H1 (cell line): Measurements from ENCODE around the gene GPBP1L1. TPM values are rescaled to one million over a fixed set of nuclear protein-coding genes. Genes with fewer than 3 reads are reported as not detected.

Experiments used
- CTCF ChIA-PET: fragments of 300-600 bp; sonication (Branson Sonifier 250); formaldehyde crosslinking; loops from one replicate; lab custom pipeline; 2021; ENCODE audit not compliant: partially characterized antibody; lab: Charles Lee
- POLR2A ChIA-PET: fragments of 300-600 bp; sonication (Branson Sonifier 250); formaldehyde crosslinking; loops from one replicate; lab custom pipeline; 2021; ENCODE audit warnings: inconsistent platforms; ENCODE audit not compliant: partially characterized antibody; lab: Charles Lee
- DNase-seq, 2 experiments: peaks; one replicate each; pipeline versions ENCODE4 v3.0.0 to v3.0.0-alpha.2; 2010 to 2022; ENCODE audit warnings: low spot score in 2 of 2, low read depth in 1 of 2, mixed read lengths in 1 of 2
- FAIRE-seq: peaks from 2 replicates; lab custom pipeline; 2011; peaks lifted over from hg19 to GRCh38; lab: Jason Lieb, UNC
- H2AFZ ChIP-seq: 2 replicates; pipeline ENCODE4 v1.8.1; 2012; ENCODE audit warnings: low read length, inconsistent platforms
- H2AK5ac ChIP-seq: 2 replicates; pipeline ENCODE4 v1.6.1; 2013; ENCODE audit warnings: low read depth, low read length
- H2BK120ac ChIP-seq: replicated peaks from 2 replicates; pipeline ENCODE3; 2013; ENCODE audit warnings: low read depth, low read length, inconsistent platforms
- H2BK12ac ChIP-seq: 2 replicates; pipeline ENCODE4 v1.6.1; 2013; ENCODE audit warnings: low read depth, low read length
- H2BK15ac ChIP-seq: 2 replicates; pipeline ENCODE4 v1.6.1; 2013; ENCODE audit warnings: low read length
- H2BK20ac ChIP-seq: 2 replicates; pipeline ENCODE4 v1.6.1; 2013; ENCODE audit warnings: low read length
- H2BK5ac ChIP-seq: 2 replicates; pipeline ENCODE4 v1.6.1; 2013; ENCODE audit warnings: low read depth, low read length
- H3K14ac ChIP-seq: 2 replicates; pipeline ENCODE4 v1.6.1; 2013; ENCODE audit warnings: inconsistent platforms; ENCODE audit not compliant: insufficient read length
- H3K18ac ChIP-seq: 2 replicates; pipeline ENCODE4 v1.6.1; 2013; ENCODE audit warnings: low read length; ENCODE audit errors: extremely low read depth
- H3K23ac ChIP-seq: 2 replicates; pipeline ENCODE4 v1.6.1; 2013; ENCODE audit warnings: inconsistent platforms; ENCODE audit not compliant: insufficient read length
- H3K23me2 ChIP-seq: 2 replicates; pipeline ENCODE4 v1.6.1; 2013; ENCODE audit warnings: low read depth, low read length
- H3K27ac ChIP-seq: 2 replicates; pipeline ENCODE4 v1.6.1; 2011; ENCODE audit warnings: low read depth, low read length, inconsistent platforms
- H3K27me3 ChIP-seq, 4 experiments: replicated peaks in 1 of 4; 1 replicate in 1 of 4; 2 replicates in 3 of 4; pipeline versions ENCODE4 v1.6.1 to v1.8.1; 2011 to 2013; ENCODE audit warnings: low read length in 3 of 4, mild to moderate bottlenecking in 3 of 4, inconsistent platforms in 2 of 4, mixed read lengths in 2 of 4, moderate library complexity in 1 of 4; ENCODE audit not compliant: control insufficient read depth in 3 of 4, insufficient read depth in 3 of 4; ENCODE audit errors: extremely low read depth in 1 of 4
- H3K36me3 ChIP-seq, 4 experiments: 2 replicates each; pipeline versions ENCODE4 v1.6.1 to v1.8.1; 2011 to 2013; ENCODE audit warnings: mild to moderate bottlenecking in 4 of 4, low read length in 3 of 4, moderate library complexity in 2 of 4, control low read depth in 1 of 4, inconsistent platforms in 1 of 4; ENCODE audit not compliant: insufficient read depth in 4 of 4, control insufficient read depth in 2 of 4
- H3K4ac ChIP-seq: replicated peaks from 2 replicates; pipeline ENCODE3; 2013; ENCODE audit warnings: low read length, low read depth, mixed read lengths, inconsistent platforms; ENCODE audit not compliant: insufficient read length
- H3K4me1 ChIP-seq, 4 experiments: replicated peaks in 1 of 4; 1 replicate in 1 of 4; 2 replicates in 3 of 4; pipeline versions ENCODE4 v1.6.1 to v1.8.1; 2011 to 2013; ENCODE audit warnings: low read length in 3 of 4, inconsistent platforms in 2 of 4, mixed read lengths in 1 of 4; ENCODE audit not compliant: insufficient read depth in 4 of 4, control insufficient read depth in 3 of 4
- H3K4me2 ChIP-seq, 2 experiments: 2 replicates each; pipeline versions ENCODE4 v1.6.1 to v1.8.1; 2011 to 2013; ENCODE audit warnings: low read depth in 2 of 2, low read length in 2 of 2, control low read depth in 1 of 2, inconsistent platforms in 1 of 2, mild to moderate bottlenecking in 1 of 2; ENCODE audit not compliant: insufficient read depth in 1 of 2
- H3K4me3 ChIP-seq, 4 experiments: fragments of 200-600, 300-600 bp in 1 of 4; sonication (generic), shearing (Covaris generic), sonication (Bioruptor Twin) in 1 of 4; 2 replicates each; pipeline versions ENCODE4 v1.5.1 to v1.8.1; 2011 to 2016; ENCODE audit warnings: low read length in 4 of 4, low read depth in 3 of 4, control low read depth in 2 of 4, inconsistent platforms in 2 of 4, mild to moderate bottlenecking in 2 of 4, mixed read lengths in 1 of 4, moderate library complexity in 1 of 4; ENCODE audit not compliant: insufficient read depth in 2 of 4; ENCODE audit errors: extremely low read depth in 1 of 4
- H3K56ac ChIP-seq: replicated peaks from 2 replicates; pipeline ENCODE3; 2013; ENCODE audit warnings: low read depth, mild to moderate bottlenecking, mixed read lengths, low read length, inconsistent platforms; ENCODE audit not compliant: insufficient read length
- H3K79me1 ChIP-seq: 2 replicates; pipeline ENCODE4 v1.6.1; 2013; ENCODE audit warnings: low read depth, low read length, control low read depth
- H3K79me2 ChIP-seq, 2 experiments: 2 replicates each; pipeline versions ENCODE4 v1.6.1 to v1.8.1; 2012 to 2013; ENCODE audit warnings: low read length in 2 of 2, mild to moderate bottlenecking in 2 of 2, inconsistent platforms in 1 of 2; ENCODE audit not compliant: insufficient read depth in 2 of 2, control insufficient read depth in 1 of 2
- H3K9ac ChIP-seq, 4 experiments: replicated peaks in 1 of 4; 1 replicate in 1 of 4; 2 replicates in 3 of 4; pipeline versions ENCODE4 v1.6.1 to v1.8.1; 2011 to 2013; ENCODE audit warnings: low read depth in 3 of 4, low read length in 3 of 4, control low read depth in 2 of 4, mild to moderate bottlenecking in 2 of 4, moderate library complexity in 2 of 4, inconsistent platforms in 1 of 4; ENCODE audit errors: extremely low read depth in 1 of 4
- H3K9me3 ChIP-seq, 2 experiments: 2 replicates each; pipeline versions ENCODE4 v1.6.1 to v1.8.1; 2012 to 2013; ENCODE audit warnings: mild to moderate bottlenecking in 2 of 2, moderate library complexity in 2 of 2, control low read depth in 1 of 2, inconsistent platforms in 1 of 2, low read depth in 1 of 2, low read length in 1 of 2, mixed read lengths in 1 of 2; ENCODE audit not compliant: insufficient read depth in 2 of 2
- H4K20me1 ChIP-seq, 2 experiments: replicated peaks in 1 of 2; 2 replicates each; pipeline versions ENCODE3 to v1.8.1; 2011 to 2013; ENCODE audit warnings: inconsistent platforms in 2 of 2, low read length in 2 of 2, mild to moderate bottlenecking in 1 of 2; ENCODE audit not compliant: insufficient read depth in 2 of 2, control insufficient read depth in 1 of 2
- H4K5ac ChIP-seq: 2 replicates; pipeline ENCODE4 v1.6.1; 2013; ENCODE audit warnings: low read length, low read depth, mixed read lengths, inconsistent platforms; ENCODE audit not compliant: insufficient read length
- H4K8ac ChIP-seq: 2 replicates; pipeline ENCODE4 v1.8.0; 2013; ENCODE audit warnings: mild to moderate bottlenecking, moderate library complexity, low read length, inconsistent platforms; ENCODE audit not compliant: insufficient read depth; ENCODE audit errors: extremely low read depth
- H4K91ac ChIP-seq: replicated peaks from 2 replicates; pipeline ENCODE3; 2013; ENCODE audit warnings: low read length, mixed read lengths, inconsistent platforms; ENCODE audit not compliant: insufficient read length
- ASH2L ChIP-seq: fragments of 200-600, 300-600 bp; sonication (generic); IDR thresholded peaks from one replicate; pipeline ENCODE4 v1.7.1; 2017; ENCODE audit warnings: low read length
- NRF1 ChIP-seq: IDR thresholded peaks from 2 replicates; pipeline ENCODE4 v1.6.1; 2011; ENCODE audit warnings: mild to moderate bottlenecking, low read depth, low read length, improper control_type of control experiment
- POLR2AphosphoS5 ChIP-seq: IDR thresholded peaks from 2 replicates; pipeline ENCODE4 v1.6.1; 2011; ENCODE audit warnings: low read depth, low read length
- RXRA ChIP-seq: IDR thresholded peaks from 2 replicates; pipeline ENCODE4 v1.6.1; 2011; ENCODE audit warnings: low read depth, mild to moderate bottlenecking, low read length, moderate library complexity; ENCODE audit not compliant: insufficient read depth
- WGBS, 2 experiments: shearing (Covaris generic) in 1 of 2; methylation state at CpG; one replicate each; pipeline versions ENCODE4 v1.1.6 to v1.1.7; 2013 to 2015; ENCODE audit warnings: low lambda C conversion rate in 2 of 2, mixed read lengths in 2 of 2, inconsistent platforms in 1 of 2, low coverage in 1 of 2, missing lambda C conversion rate in 1 of 2; ENCODE audit not compliant: insufficient replicate concordance in 2 of 2, insufficient coverage in 1 of 2, insufficient read length in 1 of 2; ENCODE audit errors: extremely low coverage in 1 of 2, missing lambda C conversion rate in 1 of 2; 5-methylcytosine and 5-hydroxymethylcytosine counted together
- polyA plus RNA-seq, 7 experiments: library from polyadenylated mRNA; depleted of rRNA in 3 of 7; stranded (reverse) in 5 of 7; unstranded in 2 of 7; fragments of >200 nt in 5 of 7; fragments of 200-250 nt in 2 of 7; gene quantifications; 1 replicate in 5 of 7; 2 replicates in 1 of 7; 4 replicates in 1 of 7; pipeline versions ENCODE4 v1.2.1 to v1.2.3, GENCODE V29; 2011 to 2013; ENCODE audit warnings: missing spikeins in 2 of 7, mixed read lengths in 2 of 7
- total RNA-seq: library from RNA; stranded (reverse); fragmentation: NEBNext Ultra II Directional; extraction: Animal tissue kit (Norgen Biotek cat#: 25700); gene quantifications from 2 replicates; pipeline ENCODE4 v1.2.1, GENCODE V29; 2021

Gene GPBP1L1
- total and polyA plus RNA-seq, 2 of the 8 experiments (the other 6 are each of a cell fraction or from before 2014, with no cell fraction given) = 70.1 to 119 TPM

DNA sequence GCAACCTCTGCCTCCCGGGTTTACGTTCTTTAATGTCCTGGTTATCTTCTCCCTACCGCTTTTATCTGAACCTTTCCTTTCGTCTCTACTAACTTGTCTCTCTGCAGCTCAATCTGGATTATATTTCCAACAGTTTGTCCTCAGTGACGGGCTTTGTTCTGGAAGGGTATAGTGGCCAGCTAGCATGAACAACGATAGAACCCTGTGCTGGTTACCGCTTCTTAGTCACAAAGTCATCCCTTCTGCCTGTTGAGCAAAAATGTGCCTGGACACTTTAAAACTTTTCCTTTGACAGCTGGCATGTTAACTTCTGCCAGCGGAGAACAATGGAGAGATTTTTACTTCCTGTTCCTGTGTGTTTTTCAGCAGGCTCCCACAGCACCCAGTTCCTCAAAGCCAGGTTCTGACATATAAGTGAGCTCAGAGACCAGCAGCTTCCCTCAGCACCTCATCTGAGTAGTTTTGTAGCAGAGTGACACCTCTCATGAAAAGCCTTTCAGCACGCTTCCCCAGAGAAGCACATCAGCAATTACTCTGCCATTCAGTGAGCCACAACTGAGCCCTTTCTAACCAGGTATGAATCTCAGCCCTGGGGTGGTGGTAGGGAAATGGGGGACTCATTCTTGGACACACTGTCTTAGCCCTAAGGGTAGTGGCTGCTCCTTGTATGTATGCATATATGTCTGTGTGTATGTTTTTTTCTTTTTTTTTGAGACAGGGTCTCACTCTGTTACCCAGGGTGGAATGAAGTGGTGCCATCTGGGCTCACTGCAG is 38.9 kb downstream of the GPBP1L1 start:
- ChIA-PET POLR2A (interaction anchor here (0.6 to 2.1 kb wide), 7 partner anchors 9 to 84 kb away, joined by 3 to 7 read pairs (median 3); partner anchors contain the start of gene NASP), CTCF (interaction anchor here (0.6 to 0.7 kb wide), 2 partner anchors 12 to 154 kb away, joined by 3 read pairs; no protein-coding TSS in a partner anchor)
- Histone ChIP-seq H3K4me2 (no peak overlapping the region), H4K20me1 (peaks cover 0 to 6% of the 10 kb centered on the region in 2 experiments), H2AK5ac (no peak overlapping the region), H3K4me1 (no peaks in the 10 kb centered on the region), H3K79me1 (peaks cover 3% of the 10 kb centered on the region; the same call in 1 of the 2 replicates), H3K23me2 (no peaks in the 10 kb centered on the region), H3K36me3 (peaks cover 5 to 64% (median 26%) of the 10 kb centered on the region in 4 experiments), H3K27me3 (no peaks in the 10 kb centered on the region), H3K18ac (no peak overlapping the region), H3K4me3 (no peak overlapping the region), H2AFZ (no peak overlapping the region), H3K23ac (no peak overlapping the region), H3K9ac (no peak overlapping the region), H3K27ac (no peak overlapping the region), H4K5ac (no peak overlapping the region), H3K79me2 (peaks cover 0 to 24% of the 10 kb centered on the region in 2 experiments; a peak in 2 of 4 replicates), H2BK20ac (no peak overlapping the region), H3K56ac (no peak overlapping the region), H4K8ac (no peak overlapping the region), H3K9me3 (no peaks in the 10 kb centered on the region), H4K91ac (no peak overlapping the region), H3K14ac (no peak overlapping the region), H2BK5ac (no peak overlapping the region; the same call in 1 of the 2 replicates), H3K4ac (no peak overlapping the region), H2BK120ac (no peak overlapping the region), H2BK15ac (no peak overlapping the region), H2BK12ac (no peak overlapping the region)
- no peak for FAIRE-seq
- DNase-seq = no peak
- TF ChIP-seq NRF1 = no peak
- TF ChIP-seq ASH2L = no peak
- no peak for TF ChIP-seq RXRA
- TF ChIP-seq POLR2AphosphoS5 = 0 out of 2 replicates have a peak, but pooled peaks have one; percentile 11
- 89% methylated on average over 9 of the region's 9 CpGs; no CpG with 5 or more reads in 1 of the 2 experiments for WGBS, 2 experiments
